Ammon's horn (tissue), 1 donor: ENCODE data around the gene LMF1.
A peak's percentile ranks its signal among the peaks of the same experiment; 100 is the strongest.
"Not testable (repeated sequence)": the region's sequence is repeated elsewhere in the genome, so short reads cannot be mapped to it uniquely, and the experiment has no call there.

Experiments used
- DNase-seq: peaks from one replicate; pipeline ENCODE4 v3.0.0-alpha.2; 2016; ENCODE audit warnings: low spot score

The LMF1 gene

GRCh38 chr16:970386-970765, 408 bp downstream of the LMF1 start:
- DNase-seq: no peak

- DNase-seq: peak; percentile 8
Measured at GRCh38 chr16:969508-970385, 1.0 kb downstream of the LMF1 start.

DNA sequence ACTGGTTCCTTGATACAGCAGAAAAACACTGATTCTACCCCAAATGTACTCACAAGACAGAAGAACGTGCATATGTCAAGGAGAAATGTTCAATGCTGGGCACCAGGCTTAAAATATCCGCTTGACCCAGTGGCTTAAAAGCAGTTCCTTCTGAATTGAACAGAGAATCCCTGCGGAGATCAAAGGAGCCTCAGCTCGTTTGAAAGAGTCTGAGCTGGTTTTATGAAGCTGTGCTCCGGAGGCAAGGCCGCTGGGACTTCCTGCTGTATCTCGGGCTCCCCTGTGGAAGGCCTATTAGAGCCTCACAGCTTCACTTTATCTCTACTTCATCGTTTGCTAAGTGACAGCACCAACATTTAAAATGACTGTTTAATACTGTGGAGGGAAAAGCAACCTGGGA, 2.2 kb downstream of the LMF1 start:
- DNase-seq: no peak

GRCh38 chr16:967546-968295, 3.1 kb downstream of the LMF1 start:
- no peak for DNase-seq

GRCh38 chr16:967077-967541, 3.7 kb downstream of the LMF1 start:
- DNase-seq: no peak

- DNase-seq: no peak
Measured at GRCh38 chr16:966505-966904, 4.3 kb downstream of the LMF1 start.

DNA sequence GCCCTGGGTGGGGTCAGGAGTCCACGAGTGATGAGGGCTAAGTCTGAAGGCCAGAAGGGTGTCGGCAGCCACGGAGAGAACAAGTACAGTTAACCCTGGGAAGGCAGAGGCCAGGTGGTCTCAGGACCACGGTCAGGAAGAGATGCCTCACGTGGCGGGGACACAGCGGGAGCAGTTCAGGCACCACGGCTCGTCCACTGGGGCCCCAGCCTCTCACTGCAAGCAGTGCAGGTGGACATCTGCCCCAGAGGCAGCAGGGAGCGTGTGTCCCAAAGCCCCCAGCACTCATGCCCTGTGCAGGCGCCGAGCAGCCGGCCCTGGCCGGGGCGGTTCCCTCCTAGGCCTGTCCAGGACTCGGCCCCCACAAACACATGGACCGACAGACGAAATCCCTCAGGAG, 4.7 kb downstream of the LMF1 start:
- DNase-seq: no peak

- DNase-seq: no peak
Measured at GRCh38 chr16:965487-965886, 5.3 kb downstream of the LMF1 start.

GRCh38 chr16:965036-965395, 5.8 kb downstream of the LMF1 start:
- no peak for DNase-seq

GRCh38 chr16:964356-965035, 6.3 kb downstream of the LMF1 start:
- peak; percentile 43 for DNase-seq

DNA sequence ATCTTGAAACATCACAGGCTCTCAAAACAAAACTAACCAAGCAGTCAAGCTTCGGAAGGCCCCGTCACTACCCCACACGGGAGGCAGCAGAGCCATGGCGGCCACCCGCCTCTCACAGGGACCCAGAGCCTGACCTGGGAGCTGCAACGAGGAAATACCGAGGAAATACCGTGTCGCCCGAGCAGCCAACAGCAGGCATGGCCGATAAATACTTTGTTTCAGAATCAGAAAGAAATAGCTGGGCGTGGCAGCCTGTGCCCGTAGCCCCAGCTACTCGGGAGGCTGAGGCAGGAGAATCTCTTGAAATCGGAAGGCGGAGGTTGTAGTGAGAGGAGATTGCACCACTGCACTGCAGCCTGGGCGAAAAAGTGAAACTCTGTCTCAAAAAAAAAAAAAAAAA, 6.9 kb downstream of the LMF1 start:
- DNase-seq: no peak

GRCh38 chr16:962901-963814, 7.6 kb downstream of the LMF1 start:
- DNase-seq: peak; percentile 1

- no peak for DNase-seq
Measured at GRCh38 chr16:962366-962765, 8.4 kb downstream of the LMF1 start.

DNA sequence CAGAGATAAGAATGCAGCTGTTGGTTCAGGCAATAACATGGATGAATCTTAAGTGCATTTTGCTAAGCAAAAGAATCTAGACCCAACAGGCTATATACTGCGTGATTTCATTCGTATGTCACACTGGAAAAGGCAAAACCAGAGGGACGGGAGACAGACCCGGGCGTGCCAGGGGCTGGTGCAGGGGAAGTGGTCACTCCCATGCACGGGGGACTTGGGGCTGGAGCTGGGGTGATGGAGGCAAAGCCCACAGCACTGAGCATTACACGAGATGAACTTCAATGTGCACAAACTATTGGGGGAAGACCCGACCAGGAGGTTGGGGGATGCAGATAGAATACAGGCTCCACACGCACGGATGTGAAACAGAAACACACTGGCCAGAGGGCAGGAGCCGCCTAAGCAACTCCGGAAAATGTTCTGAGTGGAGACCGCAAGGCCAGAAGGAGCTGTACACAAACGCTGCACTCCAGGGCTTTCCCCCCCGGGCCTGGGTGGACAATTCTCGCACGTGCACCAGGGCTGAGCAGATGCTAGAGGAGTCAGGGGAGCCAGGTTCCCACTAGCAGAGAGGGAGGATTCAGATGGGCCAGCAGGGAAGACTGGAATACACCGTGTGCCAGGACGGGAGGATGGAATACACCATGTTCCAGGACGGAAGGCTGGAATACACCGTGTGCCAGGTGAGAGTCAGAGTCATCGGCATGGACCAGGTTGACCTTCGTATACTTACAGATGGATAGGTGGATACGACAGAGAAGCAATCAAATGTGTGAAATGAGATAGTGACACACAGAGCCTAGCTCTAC, 11.3 kb downstream of the LMF1 start:
- no peak for DNase-seq

GRCh38 chr16:955766-956165, 15.0 kb downstream of the LMF1 start:
- DNase-seq: not testable (repeated sequence)

- not testable (repeated sequence) for DNase-seq
Measured at GRCh38 chr16:953818-954217, 17.0 kb downstream of the LMF1 start.

DNA sequence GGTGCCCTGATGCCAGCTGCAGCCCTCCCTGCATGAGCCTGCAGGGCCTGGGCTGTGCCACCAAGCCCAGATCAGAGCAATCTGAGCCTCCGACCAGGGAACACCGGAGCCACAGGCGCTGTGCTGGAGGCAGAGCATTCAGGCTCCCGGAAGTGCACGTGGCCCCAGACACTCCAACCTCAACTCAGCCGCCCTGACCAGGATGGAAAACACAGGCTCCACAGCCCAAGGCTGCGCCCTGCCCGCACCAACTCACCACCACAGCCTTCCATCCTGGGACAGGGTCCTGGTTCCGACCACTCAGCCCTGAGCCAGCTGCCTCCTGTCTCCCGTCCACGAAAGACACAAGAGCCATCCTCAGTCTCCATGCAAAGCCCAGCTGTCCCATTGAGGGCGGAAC, 18.5 kb downstream of the LMF1 start:
- no peak for DNase-seq

- no peak for DNase-seq
Measured at GRCh38 chr16:951660-952301, 19.0 kb downstream of the LMF1 start.

GRCh38 chr16:950733-951573, 19.8 kb downstream of the LMF1 start:
- DNase-seq: peak; percentile 56
